Activated CD8-positive, alpha-beta T cell treated with anti-CD3 and anti-CD28 coated beads, Interleukin-2, amount 10 ng/mL, durations not matched to agents 7 days and 5 days (primary cell): ENCODE measurements around the gene CALCR. TPM values are rescaled to one million over a fixed set of nuclear protein-coding genes. Genes with fewer than 3 reads are reported as not detected.

ENCODE experiments used
- ATAC-seq: fragments of 150-1000 bp; cut with Tn5 transposase; one replicate; pipeline ENCODE4 v1.10.0; 2021; ENCODE audit warnings: moderate library complexity
- CTCF ChIA-PET: fragments of 350-600 bp; sonication (Branson Sonifier 250); formaldehyde crosslinking; loops from one replicate; lab custom pipeline; 2021; ENCODE audit warnings: antibody characterized with exemption; lab: Charles Lee
- POLR2A ChIA-PET: fragments of 350-600 bp; sonication (Branson Sonifier 250); formaldehyde crosslinking; loops from one replicate; lab custom pipeline; 2021; ENCODE audit warnings: antibody characterized with exemption; lab: Charles Lee
- DNase-seq: peaks from one replicate; pipeline ENCODE4 v3.0.0-alpha.2; 2020
- H3K27ac Mint-ChIP-seq: one replicate; pipeline ENCODE4 v1.8.0; 2021; ENCODE audit warnings: mild to moderate bottlenecking, mixed read lengths
- H3K27me3 Mint-ChIP-seq: one replicate; pipeline ENCODE4 v1.8.0; 2021; ENCODE audit warnings: low read depth, mixed read lengths
- H3K36me3 Mint-ChIP-seq: one replicate; pipeline ENCODE4 v1.8.0; 2021; ENCODE audit warnings: low read depth, mixed read lengths
- H3K4me1 Mint-ChIP-seq: one replicate; pipeline ENCODE4 v1.8.0; 2021; ENCODE audit warnings: low read depth, mixed read lengths
- H3K4me3 Mint-ChIP-seq: one replicate; pipeline ENCODE4 v1.8.0; 2021; ENCODE audit warnings: mild to moderate bottlenecking, mixed read lengths
- H3K9me3 Mint-ChIP-seq: one replicate; pipeline ENCODE4 v1.8.0; 2022; ENCODE audit warnings: mixed read lengths; ENCODE audit not compliant: insufficient read depth
- microRNA-seq: library from miRNA; unstranded; fragments of <30 nt; microRNA quantifications from one replicate; pipeline ENCODE4 v1.2.0, GENCODE V29; 2022
- total RNA-seq, 2 experiments: library from RNA; stranded (reverse); gene quantifications; one replicate each; pipeline ENCODE4 v1.2.3, GENCODE V29; 2021

The CALCR gene
- total RNA-seq, 2 experiments from 2014 or later = not detected

- ChIA-PET CTCF (no interaction called here), POLR2A (no interaction called here)
- Mint-ChIP-seq H3K4me3 (no peak overlapping the region), H3K27me3 (peaks cover 12% of the 10 kb centered on the region), H3K4me1 (peaks cover 4% of the 10 kb centered on the region), H3K36me3 (no peaks in the 10 kb centered on the region), H3K9me3 (no peaks in the 10 kb centered on the region), H3K27ac (no peak overlapping the region)
- ATAC-seq (no peak), DNase-seq (no peak)
Observed at GRCh38 chr7:93378131-93378760, 196.3 kb downstream of the CALCR start.

GRCh38 chr7:93375603-93376002 is 198.9 kb downstream of the CALCR start:
- peaks cover 4% of the 10 kb centered on the region for H3K4me1 Mint-ChIP-seq
- H3K9me3 Mint-ChIP-seq = no peaks in the 10 kb centered on the region
- DNase-seq = no peak
- H3K36me3 Mint-ChIP-seq = no peaks in the 10 kb centered on the region
- no peak overlapping the region for H3K27ac Mint-ChIP-seq
- ChIA-PET POLR2A (no interaction called here), CTCF (interaction anchor here (1.4 to 1.5 kb wide), 2 partner anchors 11 to 67 kb away, joined by 3 to 5 read pairs; no protein-coding TSS in a partner anchor)
- H3K4me3 Mint-ChIP-seq = no peak overlapping the region
- ATAC-seq = no peak
- peaks cover 16% of the 10 kb centered on the region for H3K27me3 Mint-ChIP-seq

Small RNAs within 50 kb of the gene (microRNA-seq; reads per million reads assigned to microRNA genes)
- gene MIR489 (not detected), gene MIR653 (not detected)
